OCI-LY1 (cell line): Measurements from ENCODE around the gene CHKA.

ENCODE experiments used
- H2AFZ ChIP-seq: fragments of 200-600 bp; sonication (generic), shearing (Covaris generic); 2 replicates; pipeline ENCODE4 v1.6.0; 2014; ENCODE audit warnings: antibody characterized with exemption, mild to moderate bottlenecking, low read length
- H3F3A ChIP-seq: fragments of 200-600 bp; sonication (generic), shearing (Covaris generic); 2 replicates; pipeline ENCODE4 v1.6.0; 2014; ENCODE audit warnings: mild to moderate bottlenecking, antibody characterized with exemption, low read length, moderate library complexity; ENCODE audit not compliant: insufficient read depth
- H3K27ac ChIP-seq: fragments of 200-600 bp; sonication (generic); 2 replicates; pipeline ENCODE4 v1.5.1; 2014; ENCODE audit warnings: low read length, mixed run types, mild to moderate bottlenecking, low read depth; ENCODE audit not compliant: poor library complexity, severe bottlenecking
- H3K27me3 ChIP-seq: fragments of 200-600 bp; sonication (generic); 2 replicates; pipeline ENCODE4 v1.6.0; 2014; ENCODE audit warnings: antibody characterized with exemption, mild to moderate bottlenecking, low read length, moderate library complexity; ENCODE audit not compliant: insufficient read depth
- H3K36me3 ChIP-seq: fragments of 200-600 bp; sonication (generic); 2 replicates; pipeline ENCODE4 v1.6.1; 2014; ENCODE audit warnings: mild to moderate bottlenecking, antibody characterized with exemption, low read length, moderate library complexity, mixed read lengths; ENCODE audit not compliant: insufficient read depth
- H3K4me1 ChIP-seq: fragments of 200-600 bp; sonication (generic); 2 replicates; pipeline ENCODE4 v1.5.1; 2014; ENCODE audit warnings: mild to moderate bottlenecking, low read length, moderate library complexity; ENCODE audit not compliant: insufficient read depth, severe bottlenecking
- H3K4me2 ChIP-seq: fragments of 200-600 bp; sonication (generic), shearing (Covaris generic); 2 replicates; pipeline ENCODE4 v1.6.1; 2014; ENCODE audit warnings: low read length
- H3K4me3 ChIP-seq: fragments of 200-600 bp; sonication (generic); 2 replicates; pipeline ENCODE4 v1.5.1; 2014; ENCODE audit warnings: low read length, low read depth, mild to moderate bottlenecking, mixed read lengths; ENCODE audit not compliant: poor library complexity, severe bottlenecking
- H3K79me2 ChIP-seq: fragments of 200-600 bp; shearing (Covaris generic); 2 replicates; pipeline ENCODE4 v1.6.1; 2016; ENCODE audit warnings: mixed run types, low read length, mixed read lengths; ENCODE audit not compliant: insufficient read depth
- H3K9ac ChIP-seq: fragments of 200-600 bp; sonication (generic), shearing (Covaris generic); 2 replicates; pipeline ENCODE4 v1.6.1; 2014; ENCODE audit warnings: mild to moderate bottlenecking, low read length, mixed read lengths
- H3K9me2 ChIP-seq: fragments of 200-600 bp; sonication (generic), shearing (Covaris generic); 2 replicates; pipeline ENCODE4 v1.6.1; 2014; ENCODE audit warnings: low read depth, mild to moderate bottlenecking, low read length, mixed read lengths
- H3K9me3 ChIP-seq: fragments of 200-600 bp; shearing (Covaris generic); 2 replicates; pipeline ENCODE4 v1.6.1; 2014; ENCODE audit warnings: low read length, mixed read lengths
- H4K20me1 ChIP-seq: fragments of 200-600 bp; sonication (generic), shearing (Covaris generic); 2 replicates; pipeline ENCODE4 v1.6.0; 2016; ENCODE audit warnings: mild to moderate bottlenecking, low read length; ENCODE audit not compliant: insufficient read depth
- CTCF ChIP-seq: fragments of 200-600 bp; sonication (generic), shearing (Covaris generic); IDR thresholded peaks from 2 replicates; pipeline ENCODE4 v1.5.1; 2017; ENCODE audit warnings: mild to moderate bottlenecking, antibody characterized with exemption, low read length, moderate library complexity, mixed read lengths
- EZH2 ChIP-seq: fragments of 200-600 bp; sonication (generic), shearing (Covaris generic); IDR thresholded peaks from 2 replicates; pipeline ENCODE4 v1.8.0; 2017; ENCODE audit warnings: borderline replicate concordance, mixed run types, mild to moderate bottlenecking, antibody characterized with exemption, low read length, moderate library complexity, mixed read lengths

CHKA gene

GRCh38 chr11:68025047-68025446, 96.1 kb downstream of the CHKA start:
- no peaks in the 10 kb centered on the region; the same call in 1 of the 2 replicates for H3K36me3 ChIP-seq

GRCh38 chr11:68024508-68024907, 96.7 kb downstream of the CHKA start:
- H3F3A ChIP-seq, result no peaks in the 10 kb centered on the region
- no peak overlapping the region for H3K4me2 ChIP-seq
- no peaks in the 10 kb centered on the region for H3K9me3 ChIP-seq
- H3K27ac ChIP-seq, result no peak overlapping the region
- no peak for TF ChIP-seq CTCF
- no peak for TF ChIP-seq EZH2
- no peaks in the 10 kb centered on the region; the same call in 1 of the 2 replicates for H3K36me3 ChIP-seq
- H4K20me1 ChIP-seq, result no peaks in the 10 kb centered on the region
- H3K27me3 ChIP-seq, result no peaks in the 10 kb centered on the region
- H2AFZ ChIP-seq, result no peak overlapping the region
- no peak overlapping the region for H3K4me3 ChIP-seq
- no peak overlapping the region for H3K9ac ChIP-seq
- no peaks in the 10 kb centered on the region for H3K79me2 ChIP-seq
- no peaks in the 10 kb centered on the region for H3K9me2 ChIP-seq
- peaks cover 12% of the 10 kb centered on the region for H3K4me1 ChIP-seq

More at GRCh38 chr11:68025047-68025446, 96.1 kb downstream of the CHKA start:
- Histone ChIP-seq H3K9me3 (no peaks in the 10 kb centered on the region), H3K27ac (no peak overlapping the region), H3K4me3 (no peak overlapping the region), H3K79me2 (no peaks in the 10 kb centered on the region), H3K27me3 (no peaks in the 10 kb centered on the region), H3K4me2 (no peak overlapping the region), H2AFZ (no peak overlapping the region), H3K9ac (no peak overlapping the region), H3K9me2 (no peaks in the 10 kb centered on the region), H3K4me1 (peaks cover 17% of the 10 kb centered on the region), H4K20me1 (no peaks in the 10 kb centered on the region), H3F3A (no peaks in the 10 kb centered on the region)
- TF ChIP-seq EZH2, result no peak
- TF ChIP-seq CTCF, result peak; percentile 46; the same call in 1 of the 2 replicates

- H3K9me2 ChIP-seq, result no peaks in the 10 kb centered on the region
- no peak overlapping the region for H2AFZ ChIP-seq
- no peaks in the 10 kb centered on the region for H4K20me1 ChIP-seq
- no peaks in the 10 kb centered on the region for H3F3A ChIP-seq
- no peaks in the 10 kb centered on the region for H3K79me2 ChIP-seq
- H3K4me2 ChIP-seq, result no peak overlapping the region
- H3K9ac ChIP-seq, result no peak overlapping the region
- H3K27ac ChIP-seq, result no peak overlapping the region
- no peaks in the 10 kb centered on the region for H3K9me3 ChIP-seq
- TF ChIP-seq CTCF, result no peak
- no peak for TF ChIP-seq EZH2
- H3K36me3 ChIP-seq, result no peaks in the 10 kb centered on the region; the same call in 1 of the 2 replicates
- H3K27me3 ChIP-seq, result peaks cover under 1% of the 10 kb centered on the region; the same call in 1 of the 2 replicates
- H3K4me3 ChIP-seq, result no peak overlapping the region
- peaks cover 5% of the 10 kb centered on the region for H3K4me1 ChIP-seq
Observed at GRCh38 chr11:68022531-68022930, 98.7 kb downstream of the CHKA start.
